ENCODE data around the gene CACNA2D3. TPM values are rescaled to one million over a fixed set of nuclear protein-coding genes. Genes with fewer than 3 reads are reported as not detected.

The CACNA2D3 gene
- total RNA-seq, 1 donor from 2014 or later: 6.3 TPM

GRCh38 chr3:54527521-54527920 is 405.2 kb downstream of the CACNA2D3 start:
- no peak for DNase-seq (ENCODE audit: low spot score)

- DNase-seq (ENCODE audit: low spot score): peak; percentile 90
Measured at GRCh38 chr3:54527953-54528352, 405.6 kb downstream of the CACNA2D3 start.

- no peak for DNase-seq (ENCODE audit: low spot score)
Measured at GRCh38 chr3:54528668-54529067, 406.3 kb downstream of the CACNA2D3 start.

GRCh38 chr3:54530091-54530490 is 407.7 kb downstream of the CACNA2D3 start:
- DNase-seq (ENCODE audit: low spot score): no peak

DNA sequence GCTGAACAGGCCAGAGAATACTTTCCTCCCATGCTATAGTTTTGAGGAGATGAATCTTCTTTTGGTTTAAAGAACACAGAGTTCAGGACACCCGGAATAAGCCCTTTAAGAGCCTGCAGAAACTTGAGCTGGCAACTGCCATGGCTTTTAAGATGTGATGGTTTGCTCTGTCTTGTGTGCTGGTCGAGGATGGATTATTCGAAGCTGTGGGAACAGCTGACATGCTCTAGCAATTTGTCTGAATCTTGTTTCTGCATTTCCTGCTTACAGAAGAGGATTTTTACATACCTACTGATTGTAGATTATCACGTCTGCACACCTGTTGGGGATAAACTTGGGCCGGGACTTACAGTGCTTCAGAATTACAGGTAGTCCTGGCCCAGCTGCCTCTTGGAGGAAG is 408.6 kb downstream of the CACNA2D3 start:
- peak; percentile 19 for DNase-seq (ENCODE audit: low spot score)

DNA sequence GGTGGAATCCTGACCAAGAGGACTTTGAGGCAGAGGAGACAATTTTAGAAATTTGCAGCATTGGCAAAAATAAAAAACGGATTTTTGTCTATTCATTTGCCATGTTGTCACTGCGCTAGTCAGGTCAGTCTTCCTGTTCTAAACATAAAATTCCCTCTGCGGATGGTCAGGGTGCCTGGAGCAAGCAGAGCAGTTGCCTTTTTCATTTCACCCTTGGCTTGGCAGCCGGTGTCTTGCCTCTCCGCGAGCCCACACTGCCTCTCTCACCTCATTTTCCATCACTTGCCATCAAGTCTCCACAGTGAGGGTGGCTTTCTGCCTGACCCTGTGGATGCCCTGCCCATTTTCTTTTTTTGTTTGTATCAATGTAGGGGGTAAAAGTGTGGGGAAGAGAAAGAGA is 409.4 kb downstream of the CACNA2D3 start:
- no peak for DNase-seq (ENCODE audit: low spot score)

DNA sequence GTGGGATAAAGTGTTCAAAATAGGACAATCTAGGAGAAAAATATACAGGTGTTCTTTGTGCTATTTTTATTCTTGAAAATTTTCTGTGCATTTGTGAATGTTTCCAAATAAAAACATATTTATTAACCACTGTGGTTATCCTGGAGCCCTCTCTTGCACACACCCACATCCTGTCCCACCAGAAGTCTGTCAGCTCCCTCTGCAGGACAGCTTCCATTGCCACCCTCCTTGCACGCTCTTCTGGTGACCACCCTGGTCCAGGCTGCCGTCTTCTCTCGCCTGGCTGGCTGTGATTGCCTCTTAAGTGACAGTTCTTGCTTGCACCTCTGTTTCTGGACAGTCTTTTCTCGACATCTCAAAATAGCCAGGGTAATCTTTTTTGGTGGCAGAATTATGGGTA is 411.5 kb downstream of the CACNA2D3 start:
- no peak for DNase-seq (ENCODE audit: low spot score)

- no peak for DNase-seq (ENCODE audit: low spot score)
Measured at GRCh38 chr3:54535619-54536018, 413.3 kb downstream of the CACNA2D3 start.

DNA sequence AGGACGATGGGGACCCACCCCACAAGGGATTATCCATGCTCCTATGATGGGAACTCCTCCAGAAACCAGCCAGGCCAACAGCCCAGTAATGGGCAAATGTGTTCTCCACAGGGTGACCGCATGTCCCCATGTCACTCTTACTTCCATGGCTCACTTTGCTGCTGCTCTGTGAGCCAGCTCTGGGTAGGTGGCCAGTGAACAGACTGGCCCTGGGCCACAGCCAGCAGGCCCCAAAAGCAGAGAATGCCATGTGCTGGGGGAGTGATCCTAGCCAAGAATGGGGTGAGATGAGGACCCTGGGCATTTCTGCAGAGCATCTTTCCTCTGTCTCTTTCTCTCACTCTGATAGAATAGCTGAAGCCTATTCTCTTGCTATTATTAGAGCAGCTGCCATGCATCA is 414.1 kb downstream of the CACNA2D3 start:
- DNase-seq (ENCODE audit: low spot score): no peak

GRCh38 chr3:54537506-54537905 is 415.2 kb downstream of the CACNA2D3 start:
- DNase-seq (ENCODE audit: low spot score): no peak

DNA sequence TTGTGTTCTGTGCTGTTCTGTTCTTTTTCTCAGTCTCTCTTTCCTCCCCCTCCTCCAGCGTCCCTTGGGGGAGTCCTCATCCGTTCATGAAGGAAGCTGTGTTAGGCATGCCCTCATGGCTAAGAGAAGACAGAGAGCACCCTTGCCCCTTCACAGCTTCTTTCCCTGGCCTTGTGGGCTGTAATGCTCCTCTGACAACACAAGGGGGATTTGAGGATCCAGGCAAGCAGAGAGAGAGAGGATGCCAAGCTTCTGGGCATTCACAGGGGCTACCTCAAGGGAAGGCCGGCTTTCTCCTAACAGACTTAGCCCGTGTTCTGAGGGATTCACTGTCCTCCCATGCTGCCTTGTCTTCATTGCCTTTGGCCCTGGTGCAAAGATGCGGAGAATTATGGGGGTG is 416.0 kb downstream of the CACNA2D3 start:
- no peak for DNase-seq (ENCODE audit: low spot score)

DNA sequence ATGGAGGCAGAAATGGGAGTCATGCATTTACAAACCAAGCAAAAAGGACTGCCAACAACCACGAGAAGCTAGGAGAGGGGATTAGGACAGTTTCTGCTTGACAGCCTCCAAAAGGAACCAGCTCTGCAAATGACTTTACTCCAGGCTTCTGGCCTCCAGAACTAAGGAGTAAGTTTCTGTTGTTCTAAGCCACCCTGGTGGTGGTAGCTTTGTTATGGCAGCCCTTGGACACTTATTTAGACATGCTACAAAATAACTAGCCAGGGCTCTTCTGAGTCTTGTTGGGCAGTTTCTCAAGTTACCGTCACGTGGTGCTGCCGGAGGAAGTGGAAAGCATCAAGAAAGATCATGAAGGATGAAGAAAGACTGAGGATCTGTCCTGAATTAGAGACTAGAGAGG is 419.0 kb downstream of the CACNA2D3 start:
- no peak for DNase-seq (ENCODE audit: low spot score)

GRCh38 chr3:54543446-54543845 is 421.1 kb downstream of the CACNA2D3 start:
- no peak for DNase-seq (ENCODE audit: low spot score)

GRCh38 chr3:54547051-54547450 is 424.7 kb downstream of the CACNA2D3 start:
- no peak for DNase-seq (ENCODE audit: low spot score)

DNA sequence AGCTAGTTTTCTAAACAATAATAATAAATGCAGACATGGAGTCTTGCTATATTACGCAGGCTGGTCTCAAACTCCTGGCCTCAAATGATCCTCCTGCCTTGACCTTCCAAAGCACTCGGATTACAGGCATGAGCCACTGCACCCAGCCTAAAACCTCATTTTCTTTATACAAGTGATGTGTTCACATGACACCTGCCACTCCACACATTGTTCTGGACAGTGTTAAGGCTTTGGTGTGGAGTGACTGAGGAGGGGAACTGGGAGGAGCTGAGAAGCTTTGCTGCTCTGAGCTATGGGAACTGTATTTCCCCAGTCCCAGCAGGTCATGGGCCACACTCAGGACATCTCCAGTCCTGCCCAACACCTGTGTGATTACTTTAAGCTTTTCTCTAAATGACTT is 425.5 kb downstream of the CACNA2D3 start:
- DNase-seq (ENCODE audit: low spot score): no peak

GRCh38 chr3:54549607-54550220 is 427.4 kb downstream of the CACNA2D3 start:
- no peak for DNase-seq (ENCODE audit: low spot score)

DNA sequence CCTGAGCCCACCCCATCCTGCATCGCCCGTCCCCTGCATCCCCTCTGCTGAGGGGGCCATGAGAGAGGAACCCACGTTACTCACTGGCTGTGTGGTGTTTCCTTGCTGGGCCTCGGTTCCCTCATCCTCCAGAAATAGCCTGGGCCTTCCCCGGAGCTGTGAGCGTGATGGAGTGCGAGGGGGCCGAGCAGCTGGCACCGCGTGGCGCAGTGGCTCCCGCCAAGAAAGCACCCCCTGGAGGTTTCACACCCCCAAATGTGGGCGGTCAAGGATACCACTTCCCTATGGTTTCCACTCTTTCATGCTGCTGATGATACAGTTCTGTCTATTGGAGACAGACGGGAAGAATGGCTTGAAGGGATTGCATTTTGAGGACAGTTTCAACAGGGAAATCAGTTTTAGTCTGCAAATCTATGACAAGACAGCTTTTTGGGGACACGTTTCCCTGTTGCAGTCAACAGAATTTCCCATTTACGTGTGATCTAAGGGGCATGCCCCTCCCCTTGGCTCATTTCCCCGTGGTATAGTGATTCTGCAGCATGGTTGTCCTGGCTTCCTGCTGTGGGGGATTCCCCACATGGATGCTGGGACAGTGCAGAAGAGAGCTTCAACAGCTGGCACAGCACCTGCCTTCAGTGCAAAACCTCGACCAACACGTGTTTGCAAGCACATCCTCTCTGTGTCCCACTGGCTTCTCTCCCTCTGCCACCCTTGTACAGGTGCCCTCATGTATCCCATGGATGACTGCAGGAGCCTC is 428.0 kb downstream of the CACNA2D3 start:
- DNase-seq (ENCODE audit: low spot score): no peak

GRCh38 chr3:54556630-54557029 is 434.3 kb downstream of the CACNA2D3 start:
- no peak for DNase-seq (ENCODE audit: low spot score)

GRCh38 chr3:54557538-54558428 is 435.4 kb downstream of the CACNA2D3 start:
- no peak for DNase-seq (ENCODE audit: low spot score)

- no peak for DNase-seq (ENCODE audit: low spot score)
Measured at GRCh38 chr3:54563501-54564200, 441.3 kb downstream of the CACNA2D3 start.

DNA sequence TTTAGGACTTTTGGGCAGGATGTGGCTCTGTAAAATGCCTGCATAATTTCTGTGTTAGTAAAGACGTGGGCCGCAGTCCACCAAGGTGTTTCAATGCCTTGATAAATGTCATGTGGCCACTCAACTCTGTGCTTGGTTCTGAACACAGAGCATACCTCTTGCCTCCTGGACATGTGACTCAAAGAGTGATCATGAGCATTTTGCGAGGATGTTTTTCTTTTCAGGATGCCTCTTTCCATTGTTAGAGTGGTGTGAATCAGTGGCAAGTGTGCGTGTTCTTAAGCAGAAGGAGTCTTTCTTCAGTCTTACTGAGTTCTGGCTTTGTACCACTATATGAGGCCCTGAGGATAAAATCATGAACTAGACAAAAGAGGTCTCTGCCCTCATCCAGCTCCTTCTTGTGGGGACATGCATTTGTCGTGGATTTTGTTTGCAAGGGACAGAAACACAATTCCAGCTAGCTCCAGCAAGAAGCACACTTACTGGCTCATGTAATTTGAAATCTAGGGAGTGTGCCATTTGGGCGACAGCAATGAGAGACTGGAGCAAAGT is 442.1 kb downstream of the CACNA2D3 start:
- DNase-seq (ENCODE audit: low spot score): no peak
